Trophoblast cell (in vitro differentiated cells and primary cell): Measurements from ENCODE around the gene GHITM.

Experiments
- DNase-seq, 2 donors: peaks; one replicate each; pipeline ENCODE4 v3.0.0-alpha.2; 2016
- H2AFZ ChIP-seq: 2 replicates; pipeline ENCODE4 v1.6.1; 2013; ENCODE audit warnings: low read length, moderate library complexity, mild to moderate bottlenecking; ENCODE audit not compliant: insufficient read depth, poor library complexity
- H2AK5ac ChIP-seq: 2 replicates; pipeline ENCODE4 v1.6.1; 2013; ENCODE audit warnings: mild to moderate bottlenecking, low read length
- H2BK120ac ChIP-seq: 2 replicates; pipeline ENCODE4 v1.6.1; 2013; ENCODE audit warnings: low read length, mild to moderate bottlenecking, moderate library complexity; ENCODE audit not compliant: insufficient read depth, poor library complexity
- H2BK12ac ChIP-seq: 2 replicates; pipeline ENCODE4 v1.6.1; 2013; ENCODE audit warnings: mild to moderate bottlenecking, low read length, moderate library complexity
- H2BK5ac ChIP-seq: 2 replicates; pipeline ENCODE4 v1.6.1; 2013; ENCODE audit warnings: low read length, low read depth, moderate library complexity, mild to moderate bottlenecking; ENCODE audit not compliant: poor library complexity
- H3K14ac ChIP-seq: 2 replicates; pipeline ENCODE4 v1.6.1; 2013; ENCODE audit warnings: mild to moderate bottlenecking, low read length
- H3K18ac ChIP-seq: 2 replicates; pipeline ENCODE4 v1.6.1; 2013; ENCODE audit warnings: mild to moderate bottlenecking, low read length
- H3K23ac ChIP-seq: 2 replicates; pipeline ENCODE4 v1.6.1; 2013; ENCODE audit warnings: low read length
- H3K27ac ChIP-seq: 2 replicates; pipeline ENCODE4 v1.5.1; 2013; ENCODE audit warnings: low read depth, mild to moderate bottlenecking, inconsistent platforms, low read length, moderate library complexity
- H3K27me3 ChIP-seq: 2 replicates; pipeline ENCODE4 v1.6.1; 2013; ENCODE audit warnings: inconsistent platforms, mild to moderate bottlenecking, low read length, moderate library complexity; ENCODE audit not compliant: insufficient read depth
- H3K36me3 ChIP-seq, 2 experiments: 1 replicate in 1 of 2; 2 replicates in 1 of 2; pipeline ENCODE4 v1.6.1; 2013; ENCODE audit warnings: low read length in 2 of 2, mild to moderate bottlenecking in 2 of 2, moderate library complexity in 1 of 2; ENCODE audit not compliant: insufficient read depth in 2 of 2, control insufficient read depth in 1 of 2
- H3K4ac ChIP-seq: 2 replicates; pipeline ENCODE4 v1.6.1; 2013; ENCODE audit warnings: low read depth, mild to moderate bottlenecking, low read length, moderate library complexity
- H3K4me1 ChIP-seq, 2 experiments: 1 replicate in 1 of 2; 2 replicates in 1 of 2; pipeline ENCODE4 v1.6.1; 2013; ENCODE audit warnings: low read length in 2 of 2, mild to moderate bottlenecking in 2 of 2, moderate library complexity in 1 of 2; ENCODE audit not compliant: insufficient read depth in 2 of 2, control insufficient read depth in 1 of 2
- H3K4me2 ChIP-seq: 2 replicates; pipeline ENCODE4 v1.6.1; 2013; ENCODE audit warnings: inconsistent platforms, mild to moderate bottlenecking, low read length, moderate library complexity
- H3K4me3 ChIP-seq: 2 replicates; pipeline ENCODE4 v1.5.1; 2013; ENCODE audit warnings: mild to moderate bottlenecking, low read depth, low read length, inconsistent platforms
- H3K79me1 ChIP-seq: one replicate; pipeline ENCODE4 v1.6.1; 2013; ENCODE audit warnings: low read length
- H3K79me2 ChIP-seq: 2 replicates; pipeline ENCODE4 v1.6.1; 2013; ENCODE audit warnings: low read length, mild to moderate bottlenecking; ENCODE audit not compliant: control insufficient read depth, insufficient read depth, poor library complexity
- H3K9ac ChIP-seq: 2 replicates; pipeline ENCODE4 v1.6.1; 2013; ENCODE audit warnings: mild to moderate bottlenecking, low read length
- H3K9me3 ChIP-seq: 2 replicates; pipeline ENCODE4 v1.6.1; 2013; ENCODE audit warnings: low read depth, mild to moderate bottlenecking, control low read depth, inconsistent platforms, low read length; ENCODE audit not compliant: insufficient read depth
- H4K12ac ChIP-seq: 2 replicates; pipeline ENCODE4 v1.6.1; 2013; ENCODE audit warnings: low read depth, mild to moderate bottlenecking, low read length, moderate library complexity
- H4K8ac ChIP-seq: 2 replicates; pipeline ENCODE4 v1.6.1; 2013; ENCODE audit warnings: low read depth, mild to moderate bottlenecking, low read length, moderate library complexity
- H4K91ac ChIP-seq: one replicate; pipeline ENCODE4 v1.6.1; 2013; ENCODE audit warnings: low read depth, mild to moderate bottlenecking, low read length, moderate library complexity
- WGBS: extraction: QIAGEN DNeasy Blood & Tissue Kit; methylation state at CpG from one replicate; pipeline ENCODE4 v1.1.7; 2013; ENCODE audit warnings: missing lambda C conversion rate; ENCODE audit not compliant: insufficient read length, insufficient coverage; ENCODE audit errors: extremely low coverage; 5-methylcytosine and 5-hydroxymethylcytosine counted together

Gene GHITM

DNA sequence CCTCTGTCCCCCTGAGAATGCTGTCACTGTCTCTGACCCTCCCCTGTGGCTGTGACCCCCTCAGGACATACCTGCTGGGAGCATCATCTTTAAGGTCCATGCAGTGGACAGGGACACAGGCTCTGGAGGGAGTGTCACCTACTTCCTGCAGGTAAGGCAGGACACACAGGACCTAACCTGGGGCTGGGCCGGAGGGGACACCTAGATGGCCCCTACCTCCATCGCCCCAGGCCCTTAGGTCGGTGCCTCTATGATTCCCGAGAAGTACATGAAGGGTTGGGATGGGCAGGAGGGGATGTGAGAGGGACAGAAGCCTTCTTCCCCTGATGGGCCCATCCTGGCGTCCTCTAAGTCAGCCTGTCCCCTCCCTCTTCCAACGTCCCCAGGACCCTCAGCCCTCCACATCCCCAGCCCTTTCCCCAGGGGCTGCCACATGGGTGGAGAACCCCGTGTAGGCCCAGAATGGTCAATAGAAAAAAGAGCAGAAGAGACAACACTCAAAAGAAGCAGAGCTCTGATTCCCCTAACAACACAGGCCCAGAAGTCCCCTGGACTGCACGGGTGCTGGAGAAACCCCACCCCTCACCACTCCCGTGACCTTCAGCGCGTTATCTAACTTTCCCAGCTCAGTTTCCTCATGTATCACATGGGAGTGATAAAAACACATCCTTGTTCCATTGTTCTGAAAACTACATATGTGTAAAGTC, 61.4 kb downstream of the GHITM start:
- H3K27me3 ChIP-seq, result peaks cover 7% of the 10 kb centered on the region
- no peak overlapping the region for H3K4ac ChIP-seq
- no peaks in the 10 kb centered on the region for H3K79me1 ChIP-seq
- H2AFZ ChIP-seq, result no peak overlapping the region
- WGBS, result no CpG with 5 or more reads among the region's 11 CpGs
- no peaks in the 10 kb centered on the region for H3K9me3 ChIP-seq
- H3K36me3 ChIP-seq, result no peaks in the 10 kb centered on the region
- no peaks in the 10 kb centered on the region for H3K4me1 ChIP-seq
- H3K9ac ChIP-seq, result no peak overlapping the region
- H2AK5ac ChIP-seq, result no peak overlapping the region
- H4K12ac ChIP-seq, result no peak overlapping the region
- H3K27ac ChIP-seq, result no peak overlapping the region
- H3K23ac ChIP-seq, result no peak overlapping the region
- H3K18ac ChIP-seq, result no peak overlapping the region
- H3K79me2 ChIP-seq, result no peaks in the 10 kb centered on the region
- no peak overlapping the region for H3K4me2 ChIP-seq
- H3K4me3 ChIP-seq, result no peak overlapping the region
- H2BK120ac ChIP-seq, result no peak overlapping the region
- no peak overlapping the region for H3K14ac ChIP-seq
- no peak for DNase-seq
- no peak overlapping the region for H4K91ac ChIP-seq
- H2BK5ac ChIP-seq, result no peak overlapping the region
- no peak overlapping the region for H4K8ac ChIP-seq
- H2BK12ac ChIP-seq, result no peak overlapping the region

DNA sequence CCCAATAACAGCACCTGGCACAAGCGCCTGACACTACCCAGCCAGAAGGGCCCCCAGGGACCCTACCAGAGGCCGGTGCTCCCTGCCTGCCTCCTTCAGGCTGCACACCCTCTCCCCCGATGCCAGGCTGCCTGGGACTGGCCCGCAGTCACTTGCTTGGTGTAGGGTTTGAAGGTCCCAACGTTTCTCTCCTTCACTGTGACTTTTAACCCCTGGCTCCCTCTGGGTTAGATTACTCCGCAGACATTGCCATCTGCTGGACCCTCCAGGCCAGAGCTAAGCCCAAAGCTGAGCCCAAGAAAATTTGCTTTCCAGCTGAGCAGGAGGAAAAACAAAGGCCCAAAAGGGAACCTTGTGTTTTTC, 61.9 kb downstream of the GHITM start:
- Histone ChIP-seq H3K18ac (no peak overlapping the region), H3K14ac (no peak overlapping the region), H3K4me2 (no peak overlapping the region), H3K4me1 (no peaks in the 10 kb centered on the region), H4K12ac (no peak overlapping the region), H3K23ac (no peak overlapping the region), H3K27me3 (peaks cover 2% of the 10 kb centered on the region), H3K79me2 (no peaks in the 10 kb centered on the region), H2AK5ac (no peak overlapping the region), H3K9me3 (no peaks in the 10 kb centered on the region), H3K4me3 (no peak overlapping the region), H3K9ac (no peak overlapping the region), H3K27ac (no peak overlapping the region), H4K8ac (no peak overlapping the region), H2AFZ (no peak overlapping the region), H3K36me3 (no peaks in the 10 kb centered on the region), H4K91ac (no peak overlapping the region), H2BK120ac (no peak overlapping the region), H3K79me1 (no peaks in the 10 kb centered on the region), H2BK12ac (no peak overlapping the region), H3K4ac (no peak overlapping the region), H2BK5ac (no peak overlapping the region)
- WGBS, result no CpG with 5 or more reads among the region's 6 CpGs
- no peak for DNase-seq

- no peak overlapping the region for H4K91ac ChIP-seq
- no peak overlapping the region for H3K4me3 ChIP-seq
- H3K18ac ChIP-seq, result no peak overlapping the region
- no CpG with 5 or more reads among the region's 11 CpGs for WGBS
- H2AK5ac ChIP-seq, result no peak overlapping the region
- H3K36me3 ChIP-seq, result no peaks in the 10 kb centered on the region
- H3K4ac ChIP-seq, result no peak overlapping the region
- no peak overlapping the region for H3K4me2 ChIP-seq
- H3K4me1 ChIP-seq, result no peaks in the 10 kb centered on the region
- H3K79me2 ChIP-seq, result no peaks in the 10 kb centered on the region
- no peak overlapping the region for H3K27ac ChIP-seq
- H2BK120ac ChIP-seq, result no peak overlapping the region
- H3K9ac ChIP-seq, result no peak overlapping the region
- H3K27me3 ChIP-seq, result no peaks in the 10 kb centered on the region
- H4K12ac ChIP-seq, result no peak overlapping the region
- H2BK5ac ChIP-seq, result no peak overlapping the region
- no peak overlapping the region for H3K23ac ChIP-seq
- no peak for DNase-seq
- no peaks in the 10 kb centered on the region for H3K9me3 ChIP-seq
- H3K14ac ChIP-seq, result no peak overlapping the region
- no peak overlapping the region for H4K8ac ChIP-seq
- H2AFZ ChIP-seq, result no peak overlapping the region
- H2BK12ac ChIP-seq, result no peak overlapping the region
- no peaks in the 10 kb centered on the region for H3K79me1 ChIP-seq
Observed at GRCh38 chr10:84201682-84202081, 62.4 kb downstream of the GHITM start.

GRCh38 chr10:84202349-84202748, 63.0 kb downstream of the GHITM start:
- Histone ChIP-seq H4K91ac (no peak overlapping the region), H2BK12ac (no peak overlapping the region), H4K12ac (no peak overlapping the region), H3K79me2 (no peaks in the 10 kb centered on the region), H3K4me1 (no peaks in the 10 kb centered on the region), H3K79me1 (no peaks in the 10 kb centered on the region), H3K9me3 (no peaks in the 10 kb centered on the region), H4K8ac (no peak overlapping the region), H3K27ac (no peak overlapping the region), H3K4ac (no peak overlapping the region), H3K4me3 (no peak overlapping the region), H3K27me3 (no peaks in the 10 kb centered on the region), H3K23ac (no peak overlapping the region), H2BK5ac (no peak overlapping the region), H2BK120ac (no peak overlapping the region), H3K9ac (no peak overlapping the region), H3K4me2 (no peak overlapping the region), H3K14ac (no peak overlapping the region), H2AK5ac (no peak overlapping the region), H3K18ac (no peak overlapping the region), H2AFZ (no peak overlapping the region), H3K36me3 (no peaks in the 10 kb centered on the region)
- no peak for DNase-seq
- no CpG with 5 or more reads among the region's 5 CpGs for WGBS
